Effector CD8-positive, alpha-beta T cell (primary cell): ENCODE measurements around the gene KRTAP5-3.
"Not testable (repeated sequence)": the region's sequence is repeated elsewhere in the genome, so short reads cannot be mapped to it uniquely, and the experiment has no call there.

Experiments used
- DNase-seq: peaks from one replicate; lab custom pipeline; 2025; lab: John Stamatoyannopoulos, UW

The KRTAP5-3 gene

DNA sequence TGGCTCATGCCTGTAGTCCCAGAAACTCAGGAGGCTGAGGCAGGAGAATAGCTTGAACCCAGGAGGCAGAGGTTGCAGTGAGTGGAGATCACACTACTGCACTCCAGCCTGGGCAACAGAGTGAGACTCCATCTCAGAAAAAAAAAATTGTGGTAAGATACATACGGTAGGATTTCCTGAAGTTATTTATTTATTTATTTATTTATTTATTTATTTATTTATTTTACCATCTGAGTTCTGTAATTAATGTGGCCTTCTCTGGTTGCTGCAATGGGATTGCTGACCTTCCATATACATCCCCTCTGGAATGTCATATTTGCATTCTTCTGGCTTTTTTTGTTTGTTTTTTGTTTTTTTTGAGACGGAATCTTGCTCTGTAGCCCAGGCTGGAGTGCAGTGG is 25.4 kb downstream of the KRTAP5-3 start:
- not testable (repeated sequence) for DNase-seq

DNA sequence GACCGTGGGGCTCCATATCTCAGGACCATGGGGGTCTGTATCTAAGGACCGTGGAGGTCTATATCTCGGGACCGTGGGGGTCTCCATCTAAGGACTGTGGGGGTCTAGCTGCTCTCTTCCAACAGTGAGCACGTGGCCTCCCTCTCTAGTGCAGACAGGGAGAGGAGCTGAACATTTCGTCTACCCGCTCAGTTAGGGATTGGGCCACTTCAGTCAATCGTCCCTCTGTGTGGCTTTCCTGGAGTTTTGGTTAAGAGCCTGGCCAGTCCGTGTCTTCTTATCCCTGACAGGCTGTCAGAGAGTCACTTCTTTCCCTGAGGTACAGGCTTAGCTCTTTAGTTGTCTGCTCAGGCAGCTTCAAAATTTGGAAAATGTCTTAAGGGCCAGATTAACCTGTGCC is 26.3 kb downstream of the KRTAP5-3 start:
- DNase-seq: no peak

DNA sequence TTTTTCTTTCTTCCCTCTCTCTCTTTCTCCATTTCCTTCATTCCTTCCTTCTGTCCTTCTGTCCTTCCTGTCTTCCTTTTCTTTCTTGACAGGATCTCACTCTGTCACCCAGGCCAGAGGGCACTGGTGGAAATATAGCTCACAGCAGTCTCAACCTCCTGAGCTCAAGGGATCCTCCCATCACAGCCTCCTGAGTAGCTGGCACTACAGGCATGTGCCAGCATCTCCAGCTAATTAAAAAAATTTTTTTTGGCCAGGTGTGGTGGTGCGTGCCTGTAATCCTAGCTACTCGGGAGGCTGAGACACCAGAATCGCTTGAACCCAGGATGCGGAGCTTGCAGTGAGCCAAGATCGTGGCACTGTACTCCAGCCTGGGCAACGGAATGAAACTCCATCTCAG is 31.4 kb downstream of the KRTAP5-3 start:
- no peak for DNase-seq

DNA sequence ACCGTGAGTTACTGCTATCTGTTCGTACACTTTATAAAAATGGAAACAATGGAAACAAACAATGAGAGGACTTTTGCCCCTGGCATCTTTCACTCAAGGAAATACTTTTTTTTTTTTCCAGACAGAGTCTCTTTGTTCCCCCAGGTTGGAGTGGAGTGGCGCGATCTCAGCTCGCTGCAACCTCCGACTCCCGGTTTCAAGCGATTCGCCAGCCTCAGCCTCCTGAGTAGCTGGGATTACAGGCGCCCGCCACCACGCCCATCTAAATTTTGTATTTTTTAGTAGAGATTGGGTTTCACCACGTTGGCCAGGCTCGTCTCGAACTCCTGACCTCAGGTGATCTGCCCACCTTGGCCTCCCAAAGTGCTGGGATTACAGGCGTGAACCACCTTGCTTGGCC is 32.5 kb downstream of the KRTAP5-3 start:
- not testable (repeated sequence) for DNase-seq

DNA sequence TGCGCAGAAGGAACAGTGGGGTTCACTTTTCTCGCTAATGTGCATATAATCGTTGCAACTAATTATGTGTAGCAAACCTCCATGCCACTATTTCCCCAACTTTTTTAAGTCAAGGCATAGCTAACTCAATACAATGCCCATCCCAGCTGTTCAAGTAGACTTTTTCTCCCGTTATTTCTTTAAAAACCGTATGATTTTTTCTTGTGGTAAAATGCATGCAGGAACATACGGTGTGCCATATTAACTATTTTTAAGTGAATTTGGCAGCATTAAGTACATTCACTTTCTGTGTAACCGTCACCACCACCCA is 33.4 kb downstream of the KRTAP5-3 start:
- DNase-seq: no peak

DNA sequence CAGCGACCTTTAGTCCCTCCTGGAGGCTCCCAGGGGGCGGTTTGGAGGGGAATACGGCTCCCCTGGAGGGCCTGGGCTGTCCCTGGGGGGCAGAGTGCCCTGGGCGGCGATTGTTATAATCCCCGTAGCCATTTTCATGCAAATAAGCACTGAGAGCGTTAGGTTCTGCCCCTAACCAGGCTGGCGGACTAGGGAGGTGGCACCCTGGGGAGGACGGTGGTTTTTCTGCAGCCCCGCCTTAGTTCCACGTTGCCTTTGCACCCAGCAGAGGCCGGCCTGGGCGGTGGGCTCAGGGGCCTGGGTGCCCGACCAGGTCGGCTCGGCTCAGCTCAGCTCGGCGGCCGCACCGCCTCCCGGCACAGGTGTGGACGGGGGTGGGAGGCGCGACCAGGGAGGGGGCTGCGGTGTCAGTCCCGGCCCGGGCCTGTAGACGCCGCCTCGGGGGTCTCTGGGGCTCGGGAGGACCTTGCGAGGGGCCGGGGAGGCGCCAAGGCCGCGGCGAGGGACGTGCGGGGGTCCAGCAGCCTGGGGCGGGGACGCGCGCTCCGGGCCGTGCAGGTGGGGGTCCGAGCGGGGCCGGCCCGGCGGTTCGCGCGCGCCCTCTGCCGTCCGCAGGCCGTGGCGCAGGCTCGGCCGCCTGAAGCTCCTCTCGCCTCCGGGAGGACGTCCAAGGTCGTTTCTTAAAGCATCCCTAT is 33.9 kb downstream of the KRTAP5-3 start:
- DNase-seq: peak; percentile 29

DNA sequence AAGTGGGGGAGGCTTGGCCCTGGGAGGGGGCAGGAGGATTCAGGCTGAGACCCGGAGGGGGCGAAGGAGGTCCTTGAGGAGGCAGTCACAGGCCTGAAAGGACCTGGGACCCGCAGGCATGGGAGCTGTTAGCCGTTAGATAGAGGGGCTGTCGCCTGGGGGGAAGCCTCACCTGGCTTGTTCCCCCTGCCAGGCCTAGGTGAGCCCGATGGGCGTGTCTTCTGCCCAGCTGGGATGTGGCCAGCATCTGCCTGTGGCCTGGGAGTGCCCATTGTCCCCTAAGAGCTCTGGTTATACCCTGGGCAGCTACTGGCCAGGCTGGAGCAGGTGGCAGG is 34.4 kb downstream of the KRTAP5-3 start:
- no peak for DNase-seq

DNA sequence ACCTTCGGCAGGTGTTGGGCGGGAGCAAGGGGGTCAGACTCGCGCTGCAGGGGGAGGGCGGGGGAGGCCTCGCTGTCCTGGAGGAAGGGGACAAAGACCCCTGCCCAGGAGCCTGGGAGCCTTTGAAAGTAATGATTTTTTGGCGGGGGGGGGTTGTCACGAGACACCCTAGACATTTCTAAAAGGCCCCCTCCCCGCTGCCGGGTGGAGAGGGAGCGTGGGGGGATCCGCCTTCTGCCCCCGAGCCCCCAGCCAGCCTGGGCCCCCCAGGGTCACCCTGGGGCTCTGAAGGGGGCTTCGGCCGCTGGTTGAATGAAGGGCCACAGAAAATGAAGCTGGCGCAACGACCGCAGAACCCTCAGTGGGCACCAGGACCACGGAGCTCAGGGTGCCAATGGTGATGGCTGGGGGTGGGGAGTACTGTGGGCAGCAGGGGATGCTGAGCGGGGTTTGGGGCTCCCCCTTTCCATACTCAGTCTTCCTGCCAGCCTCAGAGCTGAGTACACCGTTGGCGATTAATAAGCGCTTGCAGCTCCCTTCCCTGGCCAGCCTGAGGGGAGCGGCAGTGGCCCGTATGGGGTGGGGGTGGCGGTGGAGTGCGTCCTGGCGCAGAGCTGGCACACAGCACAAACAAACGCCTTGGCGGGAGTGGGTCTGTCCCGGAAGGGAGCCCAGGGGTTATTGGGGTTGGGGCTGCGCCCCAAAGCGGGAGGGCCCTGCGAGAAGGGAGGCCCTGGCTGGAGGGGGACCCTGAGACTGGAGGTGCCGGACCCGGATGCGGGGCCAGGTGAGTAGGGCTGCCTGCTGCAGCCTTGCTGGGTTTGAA is 35.0 kb downstream of the KRTAP5-3 start:
- DNase-seq: no peak

DNA sequence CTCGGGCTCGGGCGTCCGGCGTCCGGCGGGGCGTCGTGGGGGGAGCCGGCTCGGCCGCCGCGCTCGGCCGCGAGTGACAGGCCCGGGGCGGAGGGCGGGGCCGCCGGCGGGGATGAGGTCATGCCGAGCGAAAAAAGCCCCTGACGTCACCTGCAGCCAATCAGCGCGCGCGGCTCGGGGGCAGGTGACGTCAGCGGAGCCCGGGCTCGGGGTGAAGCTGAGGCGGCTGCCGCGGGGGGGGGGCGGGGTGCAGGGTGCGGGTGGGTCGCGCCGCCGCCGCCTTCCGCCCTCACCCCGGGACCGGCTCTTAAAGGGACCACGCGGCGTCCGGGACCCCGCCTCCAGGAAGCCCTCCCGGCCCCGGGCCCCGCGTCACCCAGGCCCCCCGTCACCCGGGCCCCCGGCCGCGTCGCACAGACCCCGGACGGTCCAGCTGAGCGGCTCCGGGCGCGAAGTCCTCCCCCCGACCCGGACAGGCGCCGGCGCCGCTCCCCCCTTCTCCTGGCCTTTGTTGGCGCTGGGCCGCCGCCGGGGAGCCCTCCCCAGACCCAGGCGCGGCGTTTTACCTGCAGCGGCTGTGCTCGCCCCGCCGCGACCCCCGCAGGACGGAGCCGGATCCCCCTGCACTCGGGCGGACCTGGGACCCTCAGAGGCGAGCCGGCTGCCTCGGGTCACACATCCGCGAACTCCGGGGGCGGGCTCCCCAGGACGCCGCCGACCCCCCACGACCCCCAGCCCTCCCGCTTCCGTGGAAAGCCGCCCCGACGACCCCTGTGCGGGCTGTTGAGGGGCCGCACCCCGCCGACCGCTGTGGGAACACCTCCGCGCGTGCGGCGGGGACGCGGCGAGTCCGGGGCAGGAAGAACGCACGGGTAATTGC is 35.8 kb downstream of the KRTAP5-3 start, which contains the start of gene DUSP8:
TSS of gene DUSP8 (minus strand) at position 75 of the 880 bp plus-strand sequence. CDS start 6,445 bp downstream, outside the sequence.
- peak; percentile 94 for DNase-seq

DNA sequence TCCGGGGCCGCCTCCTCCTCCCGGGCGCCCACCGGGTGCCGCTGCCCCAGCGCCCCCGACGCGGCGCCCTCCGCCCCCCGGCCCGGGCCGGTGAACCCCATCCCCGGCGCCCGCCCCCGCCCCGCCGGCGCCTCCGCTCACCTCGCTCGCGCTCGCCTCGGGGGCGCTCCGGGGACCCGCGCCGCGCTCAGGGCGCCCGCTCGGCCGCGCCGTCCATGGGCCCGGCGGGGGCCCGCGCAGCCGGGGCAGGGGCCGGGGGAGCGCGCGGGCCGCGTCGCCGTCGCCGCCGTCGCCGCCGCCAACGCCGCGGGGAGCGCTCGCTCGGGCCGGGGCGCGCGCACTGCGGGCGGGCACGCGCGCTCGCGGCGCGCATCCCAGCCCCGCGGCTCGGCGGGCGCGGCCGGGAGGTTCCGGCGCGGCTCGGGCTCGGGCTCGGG is 36.5 kb downstream of the KRTAP5-3 start:
- no peak for DNase-seq

DNA sequence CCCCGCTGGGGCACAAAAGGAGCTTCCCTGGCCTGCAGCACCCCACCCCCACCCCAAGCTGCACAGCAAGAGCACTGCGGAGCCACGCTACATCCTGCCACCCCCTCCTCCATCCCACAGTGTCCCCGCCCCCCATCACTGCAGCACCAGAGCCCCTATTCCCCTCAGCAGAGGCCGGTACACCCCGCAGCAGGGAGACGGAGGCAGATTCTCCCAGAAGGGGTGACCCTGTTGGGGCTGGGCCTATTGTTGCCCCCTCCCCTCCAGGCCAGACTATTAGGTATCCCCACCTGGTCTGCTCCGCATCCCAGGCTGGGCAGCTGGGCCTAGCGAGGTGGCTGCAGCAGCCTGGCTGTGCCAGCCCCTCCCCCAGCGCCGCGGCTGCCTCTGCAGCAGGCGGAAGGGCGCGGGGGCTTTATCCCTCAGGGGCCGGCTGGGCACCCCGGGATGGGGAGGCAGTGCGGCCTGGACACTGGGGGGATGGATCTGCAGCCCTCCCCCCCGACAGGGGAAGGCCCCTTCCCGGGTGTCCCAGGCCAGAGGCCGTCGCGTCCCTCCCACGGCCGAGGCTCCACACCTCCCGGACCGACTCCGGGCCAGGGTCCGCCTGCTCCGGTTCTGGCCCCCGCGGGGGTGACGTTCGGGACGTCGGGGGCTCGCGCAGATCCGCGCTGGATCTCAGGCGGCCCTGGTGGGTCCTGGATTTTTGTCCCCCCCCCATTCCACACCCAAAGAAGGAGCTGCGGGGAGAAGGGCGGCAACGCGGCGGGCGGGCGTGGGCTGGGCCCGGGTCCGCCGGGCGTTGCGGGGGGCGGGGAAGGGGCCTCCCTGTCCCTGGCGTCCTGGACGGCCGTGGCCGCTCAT is 37.1 kb downstream of the KRTAP5-3 start:
- DNase-seq: no peak

DNA sequence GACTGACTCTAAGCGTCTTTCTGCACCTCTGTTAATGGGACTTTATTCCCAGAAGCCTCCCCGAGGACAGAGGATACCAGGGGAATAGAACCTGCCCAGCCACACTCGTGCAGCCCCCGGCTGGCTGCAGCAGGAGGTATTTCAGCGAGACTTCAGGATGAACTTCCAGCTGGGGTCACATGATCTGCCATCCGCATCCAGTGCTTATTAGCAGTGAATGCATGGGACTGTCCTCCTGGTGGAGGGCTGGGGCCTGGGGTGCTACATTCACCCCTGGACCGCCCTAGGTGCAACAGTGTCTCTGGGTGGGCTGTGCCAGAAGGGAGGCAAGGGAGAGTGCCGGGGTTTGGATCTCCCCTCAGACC is 37.8 kb downstream of the KRTAP5-3 start:
- DNase-seq: no peak

DNA sequence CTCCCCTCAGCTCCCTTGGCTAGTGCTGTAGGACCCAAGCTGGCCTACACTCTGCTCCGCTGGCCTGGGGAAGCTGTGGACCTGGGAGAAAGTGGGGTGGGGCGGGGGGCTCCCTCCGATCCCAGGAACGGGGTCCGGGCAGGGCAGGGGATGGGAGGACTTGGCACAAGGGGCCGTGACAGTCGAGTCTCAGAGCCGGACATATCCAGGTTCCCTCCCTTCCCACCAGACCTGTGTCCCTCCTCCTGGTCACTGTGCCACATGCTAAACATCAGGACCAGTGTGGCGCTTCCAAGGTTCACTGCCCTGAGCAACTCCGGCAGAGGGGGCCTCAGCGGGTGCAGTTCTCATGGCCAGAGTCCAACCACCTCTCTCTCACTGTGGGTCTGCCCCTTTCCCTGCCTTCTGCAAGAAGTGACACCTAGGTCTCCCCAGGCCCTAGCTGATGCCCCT is 38.2 kb downstream of the KRTAP5-3 start:
- no peak for DNase-seq

DNA sequence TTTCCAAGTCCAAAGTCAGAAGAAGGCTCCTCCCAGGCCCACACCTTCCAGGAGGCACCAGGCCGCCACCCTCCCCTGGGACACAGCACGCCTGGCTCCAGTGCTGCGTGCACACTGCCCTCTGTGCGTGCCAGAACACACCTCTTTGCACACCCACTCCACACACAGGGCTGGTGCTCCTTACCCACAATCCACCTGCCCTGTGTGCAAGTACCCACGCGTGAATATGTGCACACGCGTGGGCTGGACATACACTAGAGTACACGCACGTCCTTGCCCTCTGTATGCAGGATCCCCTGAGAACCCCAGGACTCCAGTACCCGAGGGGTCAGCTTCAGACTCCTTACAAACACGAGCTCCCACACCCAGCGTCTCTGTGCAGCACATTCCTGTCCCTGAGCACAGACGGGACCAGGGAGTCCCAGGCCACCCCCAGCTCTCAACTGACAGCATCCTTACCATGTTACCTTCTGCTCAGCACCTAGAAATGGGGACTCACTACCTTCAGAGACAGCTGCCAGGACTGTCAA is 38.9 kb downstream of the KRTAP5-3 start:
- no peak for DNase-seq

DNA sequence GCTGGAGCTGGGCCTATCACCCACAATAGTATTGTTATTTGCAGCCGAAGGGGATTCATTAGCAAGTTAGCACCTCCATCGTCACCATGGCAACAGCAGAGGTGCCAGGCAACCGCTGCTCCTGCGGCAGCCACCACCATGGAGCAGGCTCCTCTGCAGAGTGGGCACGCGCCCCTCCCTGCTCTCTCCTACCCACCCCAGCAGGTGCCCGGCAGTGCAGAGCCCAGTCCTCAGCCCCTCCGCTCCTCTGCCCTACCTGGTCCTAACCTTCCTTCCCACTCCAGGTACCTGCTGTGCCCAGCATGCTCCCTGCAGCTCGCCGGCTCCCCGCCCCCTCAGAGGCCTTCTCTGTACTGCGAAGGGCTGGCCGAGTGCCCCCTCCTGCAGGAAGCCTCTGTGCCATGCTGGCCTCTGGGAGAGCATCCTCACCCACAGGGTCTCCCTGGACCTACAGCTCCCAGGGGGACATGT is 39.8 kb downstream of the KRTAP5-3 start:
- DNase-seq: peak; percentile 41

DNA sequence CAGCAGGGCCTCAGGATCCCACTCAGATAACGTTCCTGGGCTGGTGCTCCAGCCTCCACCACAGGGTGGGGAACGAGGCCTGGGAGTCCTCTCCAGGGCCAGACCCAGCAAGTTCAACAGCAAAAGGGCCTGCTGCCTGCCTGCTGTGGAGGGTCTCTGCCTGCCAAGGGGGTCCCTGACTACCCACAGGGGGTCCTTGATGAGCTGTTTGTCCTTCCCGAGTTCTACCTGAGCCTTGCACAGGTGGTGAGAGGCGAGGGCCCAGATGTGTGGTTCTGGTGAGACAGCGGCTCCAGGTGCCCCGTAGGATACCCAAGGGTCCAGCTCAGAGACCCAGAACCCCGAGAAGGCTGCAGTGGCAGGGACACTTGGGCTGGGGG is 40.6 kb downstream of the KRTAP5-3 start:
- DNase-seq: no peak

DNA sequence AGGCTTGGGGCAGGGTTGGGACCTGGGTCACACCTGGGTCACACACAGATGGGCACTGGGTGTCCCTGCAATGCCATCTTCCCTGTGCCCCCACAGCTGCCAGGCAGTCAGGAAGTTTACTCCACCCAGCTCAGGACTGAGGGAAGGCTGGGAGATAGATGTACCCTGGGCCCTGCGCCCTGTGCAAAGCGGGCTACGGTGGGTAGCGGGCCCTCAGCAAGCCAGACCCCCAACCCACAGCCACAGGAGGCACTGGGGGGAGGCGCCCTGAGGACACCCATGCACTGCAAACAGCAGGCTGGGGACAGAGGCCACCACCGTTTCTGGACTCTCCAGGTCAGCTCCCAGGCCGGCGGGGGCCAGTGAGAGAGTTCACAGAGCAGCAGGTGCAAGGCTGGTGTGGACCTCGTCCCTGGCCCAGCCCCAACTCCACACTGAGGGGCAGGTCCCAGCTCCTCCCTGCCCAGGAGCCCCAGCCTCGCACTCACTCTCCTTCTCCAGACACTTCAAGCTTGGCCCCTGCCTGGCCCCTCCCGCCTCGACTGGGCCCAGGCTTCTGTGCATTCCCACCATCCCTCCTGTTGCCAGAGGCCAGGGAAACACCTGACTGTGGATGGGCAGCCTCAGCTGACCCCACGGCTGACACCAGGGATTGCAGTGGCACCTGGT is 41.1 kb downstream of the KRTAP5-3 start:
- DNase-seq: no peak

DNA sequence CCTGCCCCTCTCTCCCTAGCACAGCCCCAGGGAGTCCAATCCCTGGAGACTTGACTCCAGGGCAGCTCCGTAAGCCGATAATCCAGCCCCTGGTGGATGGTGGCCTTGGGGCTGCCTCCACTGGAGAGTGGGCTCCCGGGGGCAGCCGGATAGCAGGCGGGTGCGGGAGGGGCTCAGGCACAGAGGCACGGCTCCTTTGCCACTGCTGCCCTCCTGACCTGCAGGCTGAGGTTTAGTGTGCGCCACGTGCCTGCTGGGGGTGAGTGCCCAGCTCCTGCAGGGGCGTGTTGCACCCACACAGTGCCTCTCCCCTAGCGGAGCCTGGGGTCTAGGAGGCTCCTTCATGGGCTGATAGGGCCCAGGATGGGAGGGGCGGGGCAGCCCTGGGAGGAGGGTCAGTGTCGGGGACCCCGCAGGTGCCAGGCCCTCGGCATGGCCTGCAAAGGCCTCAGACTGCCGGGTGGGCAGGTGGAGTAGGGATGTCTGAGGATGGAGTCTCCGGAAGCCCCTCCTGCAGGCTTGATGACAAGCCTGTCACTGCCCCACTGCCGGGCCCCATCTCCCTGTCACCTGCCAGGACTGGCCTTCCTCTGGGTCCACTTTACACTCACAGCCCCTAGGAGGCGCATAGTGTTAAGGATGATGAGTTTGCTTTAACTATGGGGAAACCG is 41.7 kb downstream of the KRTAP5-3 start:
- no peak for DNase-seq

DNA sequence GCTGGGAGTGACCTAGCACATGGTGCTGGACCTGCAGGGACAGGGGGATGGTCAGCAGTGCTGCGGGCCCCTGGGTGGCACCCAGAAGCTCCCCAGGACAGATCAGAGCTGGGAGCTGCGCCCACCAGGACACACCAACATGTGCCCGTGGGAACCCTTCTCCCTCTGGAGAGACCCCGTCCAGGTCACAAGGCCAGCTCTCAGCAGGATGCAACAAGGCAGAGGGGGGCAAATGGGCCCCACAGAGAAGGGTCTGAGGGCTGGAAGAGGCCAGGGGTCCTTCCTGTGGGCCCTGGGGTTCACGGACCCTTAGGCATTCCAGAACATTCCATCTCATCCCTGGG is 42.4 kb downstream of the KRTAP5-3 start:
- DNase-seq: no peak
